H9 (cell line): ENCODE results near the gene TPPP3. TPM values are rescaled to one million over a fixed set of nuclear protein-coding genes. Genes with fewer than 3 reads are reported as not detected.
"Not testable (repeated sequence)": the region's sequence is repeated elsewhere in the genome, so short reads cannot be mapped to it uniquely, and the experiment has no call there.

Experiments
- DNase-seq: peaks from one replicate; pipeline ENCODE4 v3.0.0-alpha.2; 2017
- H2AFZ ChIP-seq: one replicate; pipeline ENCODE4 v1.6.1; 2013; ENCODE audit warnings: mild to moderate bottlenecking, low read length, control low read depth, moderate library complexity
- H2AK5ac ChIP-seq: 2 replicates; pipeline ENCODE4 v1.6.1; 2013; ENCODE audit warnings: low read length, control low read depth, mixed read lengths; ENCODE audit not compliant: insufficient read length
- H2BK120ac ChIP-seq: one replicate; pipeline ENCODE4 v1.6.1; 2013; ENCODE audit warnings: low read depth, mild to moderate bottlenecking, low read length, control low read depth, inconsistent platforms; ENCODE audit not compliant: poor library complexity, severe bottlenecking
- H2BK12ac ChIP-seq: 2 replicates; pipeline ENCODE4 v1.6.1; 2013; ENCODE audit warnings: low read length, control low read depth, mixed read lengths, low read depth; ENCODE audit not compliant: insufficient read length
- H2BK15ac ChIP-seq: 2 replicates; pipeline ENCODE4 v1.6.1; 2013; ENCODE audit warnings: low read depth, low read length, control low read depth
- H2BK20ac ChIP-seq: one replicate; pipeline ENCODE4 v1.6.1; 2013; ENCODE audit warnings: low read depth, mild to moderate bottlenecking, low read length, control low read depth, inconsistent platforms; ENCODE audit not compliant: poor library complexity, severe bottlenecking
- H2BK5ac ChIP-seq: 2 replicates; pipeline ENCODE4 v1.6.1; 2013; ENCODE audit warnings: low read length, control low read depth, mixed read lengths; ENCODE audit not compliant: insufficient read length
- H3K14ac ChIP-seq: 2 replicates; pipeline ENCODE4 v1.6.1; 2013; ENCODE audit warnings: low read length, control low read depth; ENCODE audit not compliant: insufficient read depth
- H3K18ac ChIP-seq: 2 replicates; pipeline ENCODE4 v1.6.1; 2013; ENCODE audit warnings: low read depth, mild to moderate bottlenecking, mixed read lengths, low read length, control low read depth; ENCODE audit not compliant: insufficient read length
- H3K23ac ChIP-seq: 2 replicates; pipeline ENCODE4 v1.6.1; 2013; ENCODE audit warnings: low read length, control low read depth, mixed read lengths, low read depth; ENCODE audit not compliant: insufficient read length
- H3K23me2 ChIP-seq: 2 replicates; pipeline ENCODE4 v1.6.1; 2013; ENCODE audit warnings: low read depth, mild to moderate bottlenecking, mixed read lengths, low read length, control low read depth; ENCODE audit not compliant: insufficient read length, poor library complexity, severe bottlenecking
- H3K27ac ChIP-seq: 2 replicates; pipeline ENCODE4 v1.5.1; 2013; ENCODE audit warnings: low read length, control low read depth, mixed read lengths, low read depth; ENCODE audit not compliant: insufficient read length
- H3K27me3 ChIP-seq: 2 replicates; pipeline ENCODE4 v1.6.1; 2013; ENCODE audit warnings: low read length, control low read depth, inconsistent platforms; ENCODE audit not compliant: insufficient read depth
- H3K4ac ChIP-seq: 2 replicates; pipeline ENCODE4 v1.6.1; 2013; ENCODE audit warnings: low read depth, mild to moderate bottlenecking, control low read depth, inconsistent platforms, low read length, moderate library complexity
- H3K4me1 ChIP-seq: 2 replicates; pipeline ENCODE4 v1.6.1; 2013; ENCODE audit warnings: low read length, control low read depth, inconsistent platforms; ENCODE audit not compliant: insufficient read depth
- H3K4me2 ChIP-seq: 2 replicates; pipeline ENCODE4 v1.6.1; 2013; ENCODE audit warnings: low read length, control low read depth, mixed read lengths; ENCODE audit not compliant: insufficient read length, insufficient read depth
- H3K56ac ChIP-seq: 2 replicates; pipeline ENCODE4 v1.6.1; 2013; ENCODE audit warnings: low read depth, mild to moderate bottlenecking, mixed read lengths, low read length, control low read depth; ENCODE audit not compliant: insufficient read length
- H3K79me1 ChIP-seq: 2 replicates; pipeline ENCODE4 v1.6.1; 2013; ENCODE audit warnings: low read depth, mild to moderate bottlenecking, moderate library complexity, low read length, control low read depth, inconsistent platforms; ENCODE audit not compliant: insufficient read depth, poor library complexity, severe bottlenecking
- H3K79me2 ChIP-seq: 2 replicates; pipeline ENCODE4 v1.6.1; 2013; ENCODE audit warnings: low read length, control low read depth, inconsistent platforms; ENCODE audit not compliant: insufficient read depth
- H3K9ac ChIP-seq: 2 replicates; pipeline ENCODE4 v1.6.1; 2013; ENCODE audit warnings: low read length, control low read depth, mixed read lengths; ENCODE audit not compliant: insufficient read length; ENCODE audit errors: extremely low read depth
- H3K9me3 ChIP-seq: one replicate; pipeline ENCODE4 v1.6.1; 2013; ENCODE audit warnings: low read depth, low read length, inconsistent platforms; ENCODE audit not compliant: control insufficient read depth
- H3T11ph ChIP-seq: one replicate; pipeline ENCODE4 v1.6.1; 2013; ENCODE audit warnings: mild to moderate bottlenecking, low read length, control low read depth, inconsistent platforms
- H4K20me1 ChIP-seq: one replicate; pipeline ENCODE4 v1.6.1; 2013; ENCODE audit not compliant: control insufficient read depth, insufficient read length, insufficient read depth
- H4K5ac ChIP-seq: 2 replicates; pipeline ENCODE4 v1.6.1; 2013; ENCODE audit warnings: low read depth, mild to moderate bottlenecking, mixed read lengths, low read length, control low read depth; ENCODE audit not compliant: insufficient read length
- H4K8ac ChIP-seq: replicated peaks from 2 replicates; pipeline ENCODE4 v1.6.1; 2013; ENCODE audit warnings: low read length, control low read depth, mixed read lengths, low read depth; ENCODE audit not compliant: insufficient read length
- H4K91ac ChIP-seq: 2 replicates; pipeline ENCODE4 v1.6.1; 2013; ENCODE audit warnings: low read depth, mild to moderate bottlenecking, moderate library complexity, mixed read lengths, low read length, control low read depth; ENCODE audit not compliant: insufficient read length
- H3K27ac Mint-ChIP-seq, 3 experiments: 2 replicates in 2 of 3; 3 replicates in 1 of 3; pipeline ENCODE4 v1.8.0; 2020 to 2021; ENCODE audit warnings: mixed read lengths in 3 of 3, mild to moderate bottlenecking in 1 of 3, moderate library complexity in 1 of 3
- H3K27me3 Mint-ChIP-seq: 2 replicates; pipeline ENCODE4 v1.8.0; 2021; ENCODE audit warnings: low read depth, mild to moderate bottlenecking, moderate library complexity, mixed read lengths
- H3K36me3 Mint-ChIP-seq, 3 experiments: 2 replicates in 2 of 3; 3 replicates in 1 of 3; pipeline ENCODE4 v1.8.0; 2020 to 2021; ENCODE audit warnings: low read depth in 3 of 3, mixed read lengths in 3 of 3; ENCODE audit not compliant: insufficient read depth in 1 of 3
- H3K4me1 Mint-ChIP-seq, 2 experiments: 2 replicates each; pipeline ENCODE4 v1.8.0; 2020; ENCODE audit warnings: mixed read lengths in 2 of 2
- H3K4me3 Mint-ChIP-seq, 2 experiments: 2 replicates in 1 of 2; 3 replicates in 1 of 2; pipeline ENCODE4 v1.8.0; 2020 to 2021; ENCODE audit warnings: mild to moderate bottlenecking in 2 of 2, mixed read lengths in 2 of 2, moderate library complexity in 1 of 2
- H3K9me3 Mint-ChIP-seq, 2 experiments: 2 replicates in 1 of 2; 3 replicates in 1 of 2; pipeline ENCODE4 v1.8.0; 2020; ENCODE audit warnings: mild to moderate bottlenecking in 2 of 2, mixed read lengths in 2 of 2, moderate library complexity in 1 of 2
- WGBS: extraction: QIAGEN DNeasy Blood & Tissue Kit; methylation state at CpG from one replicate; pipeline ENCODE4 v1.1.7; 2013; ENCODE audit warnings: missing lambda C conversion rate, low lambda C conversion rate, mixed read lengths; ENCODE audit not compliant: insufficient read length; ENCODE audit errors: extremely low coverage; 5-methylcytosine and 5-hydroxymethylcytosine counted together
- total RNA-seq: library from RNA; stranded (reverse); gene quantifications from 2 replicates; pipeline ENCODE4 v1.2.1, GENCODE V29; 2021
- TF ChIP-seq, protein P1 (sequence below): fragments of 200-600 bp; sonication (generic); conservative IDR thresholded peaks from 3 replicates; pipeline ENCODE4 v1.8.0; 2021; ENCODE audit warnings: antibody characterized with exemption, mild to moderate bottlenecking

The TPPP3 gene
- total RNA-seq, 1 experiment from 2014 or later: 0.79 TPM

DNA sequence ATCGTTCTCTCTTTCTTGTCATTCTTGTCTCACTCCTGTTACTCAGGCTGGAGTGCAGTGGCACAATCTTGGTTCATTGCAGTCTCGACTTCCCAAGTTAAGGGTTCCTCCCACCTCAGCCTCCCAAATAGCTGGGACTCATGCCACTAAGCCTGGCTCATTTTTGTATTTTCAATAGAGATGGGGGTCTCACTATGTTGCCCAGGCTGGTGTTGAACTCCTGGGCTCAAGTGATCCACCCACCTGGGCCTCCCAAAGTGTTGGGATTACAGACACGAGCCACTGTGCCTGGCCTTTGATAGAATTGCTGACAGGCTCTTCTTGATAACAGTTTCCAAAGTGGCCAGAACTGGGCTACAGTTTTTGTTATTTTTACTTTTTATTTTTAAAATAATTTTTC is 32.3 kb downstream of the TPPP3 start:
- Histone ChIP-seq H2BK20ac (no peak overlapping the region), H4K8ac (no peak overlapping the region), H3K4me2 (no peak overlapping the region), H2BK15ac (no peak overlapping the region), H2AK5ac (no peak overlapping the region), H3K4me1 (no peaks in the 10 kb centered on the region), H3K23ac (no peak overlapping the region), H3K56ac (no peak overlapping the region), H3K9ac (no peak overlapping the region), H3K27me3 (no peaks in the 10 kb centered on the region), H4K5ac (no peak overlapping the region), H4K91ac (no peak overlapping the region), H2BK5ac (no peak overlapping the region), H4K20me1 (no peaks in the 10 kb centered on the region), H3K4ac (no peak overlapping the region), H3K79me1 (no peaks in the 10 kb centered on the region), H2BK120ac (no peak overlapping the region), H3T11ph (no peak overlapping the region), H3K79me2 (no peaks in the 10 kb centered on the region), H3K14ac (no peak overlapping the region), H3K27ac (no peak overlapping the region), H3K18ac (no peak overlapping the region), H2BK12ac (no peak overlapping the region), H3K9me3 (no peaks in the 10 kb centered on the region), H3K23me2 (no peaks in the 10 kb centered on the region), H2AFZ (no peak overlapping the region)
- TF ChIP-seq, protein P1, sequence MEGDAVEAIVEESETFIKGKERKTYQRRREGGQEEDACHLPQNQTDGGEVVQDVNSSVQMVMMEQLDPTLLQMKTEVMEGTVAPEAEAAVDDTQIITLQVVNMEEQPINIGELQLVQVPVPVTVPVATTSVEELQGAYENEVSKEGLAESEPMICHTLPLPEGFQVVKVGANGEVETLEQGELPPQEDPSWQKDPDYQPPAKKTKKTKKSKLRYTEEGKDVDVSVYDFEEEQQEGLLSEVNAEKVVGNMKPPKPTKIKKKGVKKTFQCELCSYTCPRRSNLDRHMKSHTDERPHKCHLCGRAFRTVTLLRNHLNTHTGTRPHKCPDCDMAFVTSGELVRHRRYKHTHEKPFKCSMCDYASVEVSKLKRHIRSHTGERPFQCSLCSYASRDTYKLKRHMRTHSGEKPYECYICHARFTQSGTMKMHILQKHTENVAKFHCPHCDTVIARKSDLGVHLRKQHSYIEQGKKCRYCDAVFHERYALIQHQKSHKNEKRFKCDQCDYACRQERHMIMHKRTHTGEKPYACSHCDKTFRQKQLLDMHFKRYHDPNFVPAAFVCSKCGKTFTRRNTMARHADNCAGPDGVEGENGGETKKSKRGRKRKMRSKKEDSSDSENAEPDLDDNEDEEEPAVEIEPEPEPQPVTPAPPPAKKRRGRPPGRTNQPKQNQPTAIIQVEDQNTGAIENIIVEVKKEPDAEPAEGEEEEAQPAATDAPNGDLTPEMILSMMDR: no peak
- no peak overlapping the region for H3K4me3 Mint-ChIP-seq
- no CpG with 5 or more reads among the region's 3 CpGs for WGBS
- no peak for DNase-seq
- peaks cover 48% of the 10 kb centered on the region for H3K27me3 Mint-ChIP-seq
- no peaks in the 10 kb centered on the region for H3K9me3 Mint-ChIP-seq
- H3K4me1 Mint-ChIP-seq: peaks cover 0 to 2% of the 10 kb centered on the region in 2 experiments; a peak in 2 of 4 replicates
- H3K36me3 Mint-ChIP-seq: no peaks in the 10 kb centered on the region
- no peak overlapping the region for H3K27ac Mint-ChIP-seq

DNA sequence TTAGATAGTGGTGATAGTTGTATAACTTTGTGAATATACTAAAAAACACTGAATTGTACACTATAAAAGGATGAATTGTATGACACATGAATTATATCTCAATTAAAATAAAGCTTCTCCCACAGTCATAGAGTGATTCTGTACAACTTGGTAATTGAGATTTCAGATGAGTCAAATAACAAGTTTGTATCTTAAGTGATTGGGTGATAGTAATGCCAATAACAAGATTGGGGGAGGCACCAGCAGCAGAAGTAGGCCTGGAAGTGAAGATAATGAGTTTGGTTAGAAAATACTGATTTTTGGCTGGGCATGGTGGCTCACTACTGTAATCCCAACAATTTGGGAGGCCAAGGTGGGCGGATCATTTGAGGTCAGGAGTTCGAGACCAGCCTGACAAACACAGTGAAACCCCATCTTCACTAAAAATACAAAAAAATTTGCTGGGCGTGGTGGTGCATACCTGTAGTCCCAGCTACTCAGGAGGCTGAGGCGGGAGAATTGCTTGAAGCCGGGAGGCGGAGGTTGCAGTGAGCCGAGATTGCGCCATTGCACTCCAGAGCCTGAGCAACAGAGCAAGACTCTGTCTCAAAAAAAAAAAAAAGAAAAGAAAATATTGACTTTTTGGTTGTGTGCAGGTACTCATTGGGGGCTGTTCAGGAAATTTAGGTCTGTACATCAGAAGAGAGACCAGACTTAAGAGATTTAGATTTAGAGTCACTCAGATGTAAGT is 33.6 kb downstream of the TPPP3 start:
- H3K79me1 ChIP-seq, H3K4me1 ChIP-seq, H3K56ac ChIP-seq, H3K9me3 ChIP-seq, H3K4me1 Mint-ChIP-seq, H3K4me2 ChIP-seq, H3K4me3 Mint-ChIP-seq, H2BK5ac ChIP-seq, H4K8ac ChIP-seq, H3K14ac ChIP-seq, H4K5ac ChIP-seq, H3K27ac ChIP-seq, H3K9me3 Mint-ChIP-seq, H3K79me2 ChIP-seq, DNase-seq, H2AK5ac ChIP-seq, H4K20me1 ChIP-seq, H2AFZ ChIP-seq, H2BK120ac ChIP-seq, H3K18ac ChIP-seq, H2BK12ac ChIP-seq, H3K9ac ChIP-seq, H3K27me3 ChIP-seq, H4K91ac ChIP-seq, H3T11ph ChIP-seq, H3K23me2 ChIP-seq, H3K23ac ChIP-seq, H2BK15ac ChIP-seq, H2BK20ac ChIP-seq, H3K36me3 Mint-ChIP-seq, H3K4ac ChIP-seq, H3K27ac Mint-ChIP-seq: not testable (repeated sequence)
- no CpG with 5 or more reads among the region's 8 CpGs for WGBS
- H3K27me3 Mint-ChIP-seq: peaks cover 49% of the 10 kb centered on the region
